Activated naive CD4-positive, alpha-beta T cell treated with anti-CD3 and anti-CD28 coated beads, Interleukin-2, amount 50 U/mL, for 72 hours (primary cell): Measurements from ENCODE around the gene ZKSCAN5. TPM values are rescaled to one million over a fixed set of nuclear protein-coding genes. Genes with fewer than 3 reads are reported as not detected.

Source experiments
- total RNA-seq, 2 donors: library from RNA; stranded (reverse); gene quantifications; one replicate each; pipeline ENCODE4 v1.2.3, GENCODE V29; 2022

Gene ZKSCAN5
- total RNA-seq, 2 donors from 2014 or later = 9.6 to 14.0 TPM

Other genes with a start within 250 kb of the ZKSCAN5 start
- under 1 TPM in 1 of 2 donors, not detected in 1; 0.11 TPM for gene MYH16, start 231.8 kb upstream of the ZKSCAN5 start, total RNA-seq
- gene ARPC1A, start 178.8 kb upstream of the ZKSCAN5 start, total RNA-seq = 10 to 100 TPM; 43.5 to 57.2 TPM
- 100 to 1,000 TPM; 254 to 333 TPM for gene ARPC1B, start 129.9 kb upstream of the ZKSCAN5 start, total RNA-seq
- 100 to 1,000 TPM; 101 to 148 TPM for gene PDAP1, start 96.1 kb upstream of the ZKSCAN5 start, total RNA-seq
- gene BUD31, start 95.7 kb upstream of the ZKSCAN5 start, total RNA-seq = 100 to 1,000 TPM; 131 to 135 TPM
- 1 to 10 TPM; 4.4 to 4.5 TPM for gene PTCD1, start 65.9 kb upstream of the ZKSCAN5 start, total RNA-seq
- gene CPSF4, start 65.7 kb upstream of the ZKSCAN5 start, total RNA-seq = 10 to 100 TPM; 47.5 to 62.1 TPM
- gene ATP5MF, start 38.5 kb upstream of the ZKSCAN5 start, total RNA-seq = 100 to 1,000 TPM; 287 to 438 TPM
- gene ZNF789, start 31.8 kb upstream of the ZKSCAN5 start, total RNA-seq = 10 to 100 TPM; 21.5 to 49.7 TPM
- gene ZNF394, start 4.4 kb upstream of the ZKSCAN5 start, total RNA-seq = 10 to 100 TPM; 25.0 to 50.7 TPM
- gene FAM200A, start 47.5 kb downstream of the ZKSCAN5 start, total RNA-seq = 1 to 10 TPM; 2.2 to 5.4 TPM
- 10 to 100 TPM; 50.8 to 66.7 TPM for gene ZNF655, start 54.0 kb downstream of the ZKSCAN5 start, total RNA-seq
- gene TMEM225B, start 93.6 kb downstream of the ZKSCAN5 start, total RNA-seq = 1 to 10 TPM in 1 of 2 donors, under 1 TPM in 1; 0.76 to 4.1 TPM
- 10 to 100 TPM; 30.7 to 31.8 TPM for gene ZSCAN25, start 112.3 kb downstream of the ZKSCAN5 start, total RNA-seq
- gene CYP3A5, start 175.3 kb downstream of the ZKSCAN5 start, total RNA-seq = under 1 TPM in 1 of 2 donors, not detected in 1; 0.41 TPM
- not detected for gene CYP3A7, start 230.5 kb downstream of the ZKSCAN5 start, total RNA-seq